Cardiac atrium fibroblast (primary cell): ENCODE measurements around the gene OR51A2. TPM values are rescaled to one million over a fixed set of nuclear protein-coding genes. Genes with fewer than 3 reads are reported as not detected.

ENCODE experiments used
- total RNA-seq: library from RNA; depleted of rRNA; stranded (reverse); fragments of >200 nt; gene quantifications from 2 replicates; pipeline ENCODE4 v1.2.3, GENCODE V29; 2015

Gene OR51A2, protein sequence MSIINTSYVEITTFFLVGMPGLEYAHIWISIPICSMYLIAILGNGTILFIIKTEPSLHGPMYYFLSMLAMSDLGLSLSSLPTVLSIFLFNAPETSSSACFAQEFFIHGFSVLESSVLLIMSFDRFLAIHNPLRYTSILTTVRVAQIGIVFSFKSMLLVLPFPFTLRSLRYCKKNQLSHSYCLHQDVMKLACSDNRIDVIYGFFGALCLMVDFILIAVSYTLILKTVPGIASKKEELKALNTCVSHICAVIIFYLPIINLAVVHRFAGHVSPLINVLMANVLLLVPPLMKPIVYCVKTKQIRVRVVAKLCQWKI
- not detected in 2 replicates for total RNA-seq

DNA sequence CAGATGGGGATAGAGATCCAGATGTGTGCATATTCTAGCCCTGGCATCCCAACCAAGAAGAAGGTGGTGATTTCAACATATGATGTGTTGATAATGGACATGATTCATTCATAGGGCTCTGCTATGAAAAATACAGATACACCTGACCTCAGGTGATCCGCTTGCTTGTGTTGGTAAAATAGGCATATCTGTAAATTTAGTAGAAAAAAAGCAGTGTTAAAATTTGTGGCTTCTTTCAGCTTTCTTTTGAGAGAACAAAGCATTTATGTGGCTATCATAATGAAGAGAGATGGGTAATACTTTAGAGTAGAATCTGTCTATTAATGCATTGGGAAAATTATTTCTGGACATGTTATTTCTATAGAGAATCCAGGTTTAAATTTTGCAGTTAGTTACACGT, at the start of gene OR51A2:
TSS of gene OR51A2 (minus strand) at position 101 of the 400 bp plus-strand sequence. CDS start at position 101, 0 bp downstream.

GRCh38 chr11:4994551-4994950, 39.0 kb upstream of the OR51A2 start, which contains the start of gene OR51L1:
Gene OR51L1, plus strand, starts transcription at chr11:4994851. Its CDS starts 4,132 bp downstream, at chr11:4998983.

DNA sequence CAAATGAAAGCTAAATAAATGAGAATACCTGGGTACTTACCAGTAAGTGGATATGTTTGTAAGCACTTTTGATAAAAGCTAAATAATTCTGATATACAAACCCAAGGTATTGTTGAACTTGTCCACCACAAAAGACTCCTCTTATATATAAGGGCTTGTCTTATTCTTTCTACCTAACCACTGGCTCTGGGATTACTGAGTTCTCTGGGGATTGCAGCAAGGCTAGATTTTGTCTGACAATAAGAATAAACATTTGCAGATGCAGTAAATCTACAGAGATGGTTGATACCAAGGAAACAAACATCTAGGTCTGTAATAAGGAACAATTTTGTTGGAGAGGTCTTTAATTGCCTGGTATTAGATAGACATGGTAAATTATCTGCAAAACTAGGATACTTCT, 8.0 kb downstream of the OR51A2 start, which contains the start of gene OR51A4:
TSS of gene OR51A4 (minus strand) at position 101 of the 400 bp plus-strand sequence. CDS start 505 bp downstream, outside the sequence.

DNA sequence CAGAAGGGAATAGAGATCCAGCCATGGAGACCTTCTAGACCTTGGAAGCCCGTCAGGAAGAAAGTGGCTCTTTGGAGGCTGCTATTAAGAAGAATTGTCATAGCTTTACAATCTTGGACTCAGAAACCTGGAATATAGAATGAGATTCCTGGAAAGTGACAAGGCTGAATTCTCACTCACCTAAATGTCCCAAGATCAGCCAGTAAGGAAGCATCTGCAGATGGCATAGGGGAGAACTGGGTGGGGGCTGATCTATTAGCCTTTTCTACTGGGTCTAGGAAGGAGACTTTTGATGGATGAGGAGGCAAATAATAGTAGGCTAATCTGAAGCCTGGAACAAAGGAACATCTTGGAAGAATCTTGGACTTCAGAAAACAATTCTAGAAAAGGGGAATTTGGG, 31.3 kb downstream of the OR51A2 start, which contains the start of gene OR51G1:
TSS of gene OR51G1 (minus strand) at position 101 of the 400 bp plus-strand sequence. CDS start at position 101, 0 bp downstream.

GRCh38 chr11:4919250-4919649, 36.3 kb downstream of the OR51A2 start, which contains the start of gene OR51G2:
Gene OR51G2, minus strand, starts transcription at chr11:4919350. Its CDS starts 3,687 bp downstream, at chr11:4915663.

Other genes with a start within 250 kb of the OR51A2 start
- not detected in 2 replicates for gene OR51F1, start 185.8 kb downstream of the OR51A2 start, total RNA-seq
- gene OR52R1, start 151.3 kb downstream of the OR51A2 start, total RNA-seq, result not detected in 2 replicates
- gene OR51F2, start 134.4 kb downstream of the OR51A2 start, total RNA-seq, result not detected in 2 replicates
- gene OR51S1, start 106.5 kb downstream of the OR51A2 start, total RNA-seq, result not detected in 2 replicates
- not detected in 2 replicates for gene OR51T1, start 73.8 kb downstream of the OR51A2 start, total RNA-seq
- gene OR51A7, start 51.9 kb downstream of the OR51A2 start, total RNA-seq, result not detected in 2 replicates
- gene OR51G2, start 36.4 kb downstream of the OR51A2 start, total RNA-seq, result not detected in 2 replicates
- gene OR51G1, start 31.4 kb downstream of the OR51A2 start, total RNA-seq, result not detected in 2 replicates
- not detected in 2 replicates for gene OR51A4, start 8.1 kb downstream of the OR51A2 start, total RNA-seq
- gene OR51L1, start 39.1 kb upstream of the OR51A2 start, total RNA-seq, result not detected in 2 replicates
- gene OR52J3, start 90.8 kb upstream of the OR51A2 start, total RNA-seq, result not detected in 2 replicates
- gene OR52E2, start 103.9 kb upstream of the OR51A2 start, total RNA-seq, result not detected in 2 replicates
- gene OR52E1, start 113.9 kb upstream of the OR51A2 start, total RNA-seq, result not detected in 2 replicates
- gene OR52A5, start 182.6 kb upstream of the OR51A2 start, total RNA-seq, result not detected in 2 replicates
- gene OR52A1, start 199.0 kb upstream of the OR51A2 start, total RNA-seq, result not detected in 2 replicates
- gene OR51V1, start 245.0 kb upstream of the OR51A2 start, total RNA-seq, result not detected in 2 replicates